Hepatocyte (in vitro differentiated cells): ENCODE measurements around the gene PRCD.

Experiments used
- EZH2 ChIP-seq: fragments of 200-600 bp; sonication (generic); IDR thresholded peaks from 2 replicates; pipeline ENCODE4 v1.6.1; 2016; ENCODE audit warnings: antibody characterized with exemption, mild to moderate bottlenecking, borderline replicate concordance
- EZH2phosphoT487 ChIP-seq: fragments of 200-600 bp; sonication (generic); IDR thresholded peaks from one replicate; pipeline ENCODE4 v1.6.1; 2018; ENCODE audit warnings: antibody characterized with exemption, mild to moderate bottlenecking, low read depth, moderate library complexity; ENCODE audit not compliant: unreplicated experiment, severe bottlenecking
- TF ChIP-seq, protein P1 (sequence below): fragments of 200-600 bp; sonication (generic); IDR thresholded peaks from 2 replicates; pipeline ENCODE4 v1.5.1; 2016; ENCODE audit warnings: antibody characterized with exemption, mild to moderate bottlenecking; ENCODE audit not compliant: poor library complexity

DNA sequence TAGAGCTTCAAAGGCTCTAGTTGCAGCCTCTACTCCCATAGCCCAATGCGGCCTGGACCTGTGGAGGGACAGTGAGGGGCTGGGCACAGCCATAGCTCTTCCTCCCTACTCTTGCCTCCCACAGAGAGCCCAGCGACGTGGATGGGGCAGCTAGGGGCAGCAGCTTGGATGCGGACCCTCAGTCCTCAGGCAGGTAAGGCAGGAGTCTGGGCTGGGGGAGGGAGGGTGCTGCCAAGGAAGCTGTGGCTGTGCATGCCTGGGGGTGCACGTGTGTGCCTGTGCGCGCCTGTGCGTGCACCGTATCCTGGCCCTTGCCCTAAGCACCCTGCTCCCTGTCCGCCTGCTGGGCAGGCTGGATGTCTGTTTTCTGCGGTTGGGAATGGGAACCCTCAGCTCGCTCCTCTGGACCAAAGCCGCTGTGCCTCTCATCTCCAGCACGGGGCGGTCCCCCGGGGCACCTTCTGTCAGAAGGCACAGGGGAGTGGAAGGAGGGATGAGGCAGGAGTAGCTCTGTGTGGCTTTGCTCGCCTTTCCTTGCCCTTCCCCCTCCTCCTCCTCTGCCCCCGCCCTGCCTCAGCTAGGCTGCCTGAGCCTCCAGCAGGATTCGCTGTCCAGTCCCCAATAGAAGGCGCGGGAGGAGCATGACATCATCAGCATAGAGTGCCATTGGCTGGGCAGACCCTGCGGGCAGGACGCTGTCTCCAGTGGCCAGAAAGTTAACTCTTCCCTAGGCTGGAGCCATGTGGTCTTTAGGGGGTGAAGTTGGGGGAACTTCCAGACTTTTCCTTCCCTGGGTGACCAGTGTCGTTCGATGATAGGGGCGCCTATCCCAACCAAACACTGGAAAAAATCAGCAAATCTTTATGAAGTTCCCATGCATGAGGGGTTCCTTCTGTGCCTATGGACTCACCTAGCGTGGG, 797 bp downstream of the PRCD start:
- TF ChIP-seq, protein P1, sequence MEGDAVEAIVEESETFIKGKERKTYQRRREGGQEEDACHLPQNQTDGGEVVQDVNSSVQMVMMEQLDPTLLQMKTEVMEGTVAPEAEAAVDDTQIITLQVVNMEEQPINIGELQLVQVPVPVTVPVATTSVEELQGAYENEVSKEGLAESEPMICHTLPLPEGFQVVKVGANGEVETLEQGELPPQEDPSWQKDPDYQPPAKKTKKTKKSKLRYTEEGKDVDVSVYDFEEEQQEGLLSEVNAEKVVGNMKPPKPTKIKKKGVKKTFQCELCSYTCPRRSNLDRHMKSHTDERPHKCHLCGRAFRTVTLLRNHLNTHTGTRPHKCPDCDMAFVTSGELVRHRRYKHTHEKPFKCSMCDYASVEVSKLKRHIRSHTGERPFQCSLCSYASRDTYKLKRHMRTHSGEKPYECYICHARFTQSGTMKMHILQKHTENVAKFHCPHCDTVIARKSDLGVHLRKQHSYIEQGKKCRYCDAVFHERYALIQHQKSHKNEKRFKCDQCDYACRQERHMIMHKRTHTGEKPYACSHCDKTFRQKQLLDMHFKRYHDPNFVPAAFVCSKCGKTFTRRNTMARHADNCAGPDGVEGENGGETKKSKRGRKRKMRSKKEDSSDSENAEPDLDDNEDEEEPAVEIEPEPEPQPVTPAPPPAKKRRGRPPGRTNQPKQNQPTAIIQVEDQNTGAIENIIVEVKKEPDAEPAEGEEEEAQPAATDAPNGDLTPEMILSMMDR, result no peak
- TF ChIP-seq EZH2 (no peak), EZH2phosphoT487 (no peak)
